22Rv1 (cell line): ENCODE measurements around the gene WDR27.
"Not testable (repeated sequence)": the region's sequence is repeated elsewhere in the genome, so short reads cannot be mapped to it uniquely, and the experiment has no call there.

Experiments
- ZFX ChIP-seq: fragments of 450-650 bp; IDR thresholded peaks from 2 replicates; pipeline ENCODE4 v1.6.1; 2017; ENCODE audit warnings: antibody characterized with exemption, borderline replicate concordance
- TF ChIP-seq, protein P1 (sequence below): fragments of 450-650 bp; IDR thresholded peaks from 2 replicates; pipeline ENCODE4 v1.5.1; 2017; ENCODE audit warnings: mild to moderate bottlenecking

GRCh38 chr6:169434554-169434953, 267.3 kb downstream of the WDR27 start:
- TF ChIP-seq, protein P1, sequence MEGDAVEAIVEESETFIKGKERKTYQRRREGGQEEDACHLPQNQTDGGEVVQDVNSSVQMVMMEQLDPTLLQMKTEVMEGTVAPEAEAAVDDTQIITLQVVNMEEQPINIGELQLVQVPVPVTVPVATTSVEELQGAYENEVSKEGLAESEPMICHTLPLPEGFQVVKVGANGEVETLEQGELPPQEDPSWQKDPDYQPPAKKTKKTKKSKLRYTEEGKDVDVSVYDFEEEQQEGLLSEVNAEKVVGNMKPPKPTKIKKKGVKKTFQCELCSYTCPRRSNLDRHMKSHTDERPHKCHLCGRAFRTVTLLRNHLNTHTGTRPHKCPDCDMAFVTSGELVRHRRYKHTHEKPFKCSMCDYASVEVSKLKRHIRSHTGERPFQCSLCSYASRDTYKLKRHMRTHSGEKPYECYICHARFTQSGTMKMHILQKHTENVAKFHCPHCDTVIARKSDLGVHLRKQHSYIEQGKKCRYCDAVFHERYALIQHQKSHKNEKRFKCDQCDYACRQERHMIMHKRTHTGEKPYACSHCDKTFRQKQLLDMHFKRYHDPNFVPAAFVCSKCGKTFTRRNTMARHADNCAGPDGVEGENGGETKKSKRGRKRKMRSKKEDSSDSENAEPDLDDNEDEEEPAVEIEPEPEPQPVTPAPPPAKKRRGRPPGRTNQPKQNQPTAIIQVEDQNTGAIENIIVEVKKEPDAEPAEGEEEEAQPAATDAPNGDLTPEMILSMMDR: not testable (repeated sequence)
- not testable (repeated sequence) for TF ChIP-seq ZFX
